Karpas-422 (cell line): Measurements from ENCODE around the gene CPLX4. TPM values are rescaled to one million over a fixed set of nuclear protein-coding genes. Genes with fewer than 3 reads are reported as not detected.

ENCODE experiments used
- DNase-seq: peaks from one replicate; pipeline ENCODE4 v3.0.0-alpha.2; 2015
- H2AFZ ChIP-seq: fragments of 200-600 bp; sonication (generic); 2 replicates; pipeline ENCODE4 v1.6.1; 2014; ENCODE audit warnings: antibody characterized with exemption, low read length, mixed read lengths
- H3K27ac ChIP-seq: fragments of 200-600 bp; sonication (generic); 2 replicates; pipeline ENCODE4 v1.5.1; 2014; ENCODE audit warnings: mild to moderate bottlenecking, low read length, moderate library complexity
- H3K27me3 ChIP-seq: fragments of 200-600 bp; sonication (generic); 2 replicates; pipeline ENCODE4 v1.6.1; 2014; ENCODE audit warnings: low read length, mixed read lengths
- H3K36me3 ChIP-seq: fragments of 200-600 bp; sonication (generic); 2 replicates; pipeline ENCODE4 v1.6.1; 2014; ENCODE audit warnings: low read length, mixed read lengths; ENCODE audit not compliant: insufficient read depth
- H3K4me1 ChIP-seq: fragments of 200-600 bp; sonication (generic); 2 replicates; pipeline ENCODE4 v1.6.1; 2014; ENCODE audit warnings: mild to moderate bottlenecking, low read length, mixed read lengths
- H3K4me2 ChIP-seq: fragments of 200-600 bp; sonication (generic); 2 replicates; pipeline ENCODE4 v1.6.1; 2014; ENCODE audit warnings: low read length, low read depth, mild to moderate bottlenecking; ENCODE audit not compliant: poor library complexity, severe bottlenecking
- H3K4me3 ChIP-seq: fragments of 200-600 bp; sonication (generic); 2 replicates; pipeline ENCODE4 v1.5.1; 2014; ENCODE audit warnings: mild to moderate bottlenecking, antibody characterized with exemption, low read length, mixed read lengths
- H3K79me2 ChIP-seq: fragments of 200-600 bp; sonication (generic); 2 replicates; pipeline ENCODE4 v1.6.1; 2014; ENCODE audit warnings: mild to moderate bottlenecking, low read length, mixed read lengths
- H3K9ac ChIP-seq: fragments of 200-600 bp; sonication (generic); 2 replicates; pipeline ENCODE4 v1.6.0; 2014; ENCODE audit warnings: low read length
- H3K9me2 ChIP-seq: fragments of 200-600 bp; sonication (generic), shearing (Covaris generic); replicated peaks from 2 replicates; pipeline ENCODE4 v1.6.0; 2014; ENCODE audit warnings: mild to moderate bottlenecking, low read length, moderate library complexity; ENCODE audit not compliant: insufficient read depth
- H3K9me3 ChIP-seq: fragments of 300-700, 200-600 bp; sonication (generic); 2 replicates; pipeline ENCODE4 v1.6.1; 2014; ENCODE audit warnings: low read length, mixed read lengths
- H4K20me1 ChIP-seq: fragments of 200-600 bp; sonication (generic); 2 replicates; pipeline ENCODE4 v1.6.1; 2014; ENCODE audit warnings: mild to moderate bottlenecking, antibody characterized with exemption, low read length, low read depth; ENCODE audit not compliant: insufficient read depth
- total RNA-seq: library from RNA; depleted of rRNA; stranded (reverse); fragments of >200 nt; shearing (Covaris generic); gene quantifications from 2 replicates; pipeline ENCODE4 v1.2.3, GENCODE V29; 2014; ENCODE audit warnings: low replicate concordance

Gene CPLX4
- total RNA-seq, 1 experiment from 2014 or later, result not detected

- no peak within 1 kb of the TSS for H3K9ac ChIP-seq
- no peaks in the 10 kb centered on the region for H3K36me3 ChIP-seq
- H3K9me2 ChIP-seq, result no peaks in the 10 kb centered on the region
- H2AFZ ChIP-seq, result no peak within 1 kb of the TSS
- no peak within 1 kb of the TSS for H3K4me3 ChIP-seq
- H3K4me2 ChIP-seq, result no peak within 1 kb of the TSS
- H3K27me3 ChIP-seq, result no peaks in the 10 kb centered on the region
- H3K4me1 ChIP-seq, result no peaks in the 10 kb centered on the region
- no peak for DNase-seq
- H3K9me3 ChIP-seq, result no peaks in the 10 kb centered on the region
- H4K20me1 ChIP-seq, result no peaks in the 10 kb centered on the region
- no peak within 1 kb of the TSS for H3K27ac ChIP-seq
- no peaks in the 10 kb centered on the region for H3K79me2 ChIP-seq
Measured at GRCh38 chr18:59272891-59273758, 45.3 kb downstream of the CPLX4 start, which contains the start of gene RAX. RAX (minus strand) TSS chr18:59273454; CDS start chr18:59273206, 248 bp downstream.

- no peak overlapping the region for H3K9ac ChIP-seq
- H4K20me1 ChIP-seq, result no peaks in the 10 kb centered on the region
- H2AFZ ChIP-seq, result no peak overlapping the region
- no peak overlapping the region for H3K4me2 ChIP-seq
- no peak for DNase-seq
- no peaks in the 10 kb centered on the region for H3K79me2 ChIP-seq
- no peak overlapping the region for H3K4me3 ChIP-seq
- no peaks in the 10 kb centered on the region for H3K4me1 ChIP-seq
- no peaks in the 10 kb centered on the region for H3K27me3 ChIP-seq
- no peak overlapping the region for H3K27ac ChIP-seq
- H3K9me2 ChIP-seq, result no peaks in the 10 kb centered on the region
- H3K9me3 ChIP-seq, result no peaks in the 10 kb centered on the region
- H3K36me3 ChIP-seq, result no peaks in the 10 kb centered on the region
Measured at GRCh38 chr18:59272221-59272888, 46.1 kb downstream of the CPLX4 start.

- H3K4me2 ChIP-seq, result no peak overlapping the region
Measured at GRCh38 chr18:59271606-59272220, 46.7 kb downstream of the CPLX4 start.

GRCh38 chr18:59270689-59271257 is 47.7 kb downstream of the CPLX4 start:
- Histone ChIP-seq H3K4me3 (no peak overlapping the region), H3K79me2 (no peaks in the 10 kb centered on the region), H3K27me3 (no peaks in the 10 kb centered on the region), H3K9ac (no peak overlapping the region), H3K36me3 (no peaks in the 10 kb centered on the region), H3K4me2 (no peak overlapping the region), H3K27ac (no peak overlapping the region), H3K9me2 (no peaks in the 10 kb centered on the region), H3K4me1 (no peaks in the 10 kb centered on the region), H4K20me1 (no peaks in the 10 kb centered on the region), H2AFZ (no peak overlapping the region), H3K9me3 (no peaks in the 10 kb centered on the region)
- DNase-seq, result no peak

More at GRCh38 chr18:59271606-59272220, 46.7 kb downstream of the CPLX4 start:
- Histone ChIP-seq H3K4me1 (no peaks in the 10 kb centered on the region), H4K20me1 (no peaks in the 10 kb centered on the region), H3K27ac (no peak overlapping the region), H3K36me3 (no peaks in the 10 kb centered on the region), H3K4me3 (no peak overlapping the region), H2AFZ (no peak overlapping the region), H3K9me2 (no peaks in the 10 kb centered on the region), H3K9me3 (no peaks in the 10 kb centered on the region), H3K79me2 (no peaks in the 10 kb centered on the region), H3K9ac (no peak overlapping the region), H3K27me3 (no peaks in the 10 kb centered on the region)
- no peak for DNase-seq

- Histone ChIP-seq H4K20me1 (no peaks in the 10 kb centered on the region), H3K27ac (no peak overlapping the region), H3K36me3 (no peaks in the 10 kb centered on the region), H3K27me3 (no peaks in the 10 kb centered on the region), H3K4me2 (no peak overlapping the region), H3K9ac (no peak overlapping the region), H3K9me2 (no peaks in the 10 kb centered on the region), H3K4me1 (no peaks in the 10 kb centered on the region), H3K79me2 (no peaks in the 10 kb centered on the region), H3K4me3 (no peak overlapping the region), H3K9me3 (no peaks in the 10 kb centered on the region), H2AFZ (no peak overlapping the region)
- no peak for DNase-seq
Measured at GRCh38 chr18:59269563-59270119, 48.8 kb downstream of the CPLX4 start.

- Histone ChIP-seq H2AFZ (no peak overlapping the region), H3K79me2 (no peaks in the 10 kb centered on the region), H3K27ac (no peak overlapping the region)
Measured at GRCh38 chr18:59268721-59269562, 49.5 kb downstream of the CPLX4 start.

GRCh38 chr18:59268127-59268720 is 50.2 kb downstream of the CPLX4 start:
- H3K9ac ChIP-seq, result no peak overlapping the region
- H3K4me1 ChIP-seq, result no peaks in the 10 kb centered on the region
- no peak overlapping the region for H2AFZ ChIP-seq
- H3K9me2 ChIP-seq, result no peaks in the 10 kb centered on the region
- no peaks in the 10 kb centered on the region for H3K27me3 ChIP-seq
- H3K4me2 ChIP-seq, result no peak overlapping the region
- no peaks in the 10 kb centered on the region for H3K36me3 ChIP-seq
- H3K27ac ChIP-seq, result no peak overlapping the region
- no peaks in the 10 kb centered on the region for H4K20me1 ChIP-seq
- no peaks in the 10 kb centered on the region for H3K9me3 ChIP-seq
- no peak overlapping the region for H3K4me3 ChIP-seq
- no peaks in the 10 kb centered on the region for H3K79me2 ChIP-seq
- no peak for DNase-seq

More at GRCh38 chr18:59268721-59269562, 49.5 kb downstream of the CPLX4 start:
- Histone ChIP-seq H3K4me2 (no peak overlapping the region), H3K27me3 (no peaks in the 10 kb centered on the region), H3K9me2 (no peaks in the 10 kb centered on the region), H3K9ac (no peak overlapping the region), H3K36me3 (no peaks in the 10 kb centered on the region), H3K9me3 (no peaks in the 10 kb centered on the region), H3K4me3 (no peak overlapping the region), H4K20me1 (no peaks in the 10 kb centered on the region), H3K4me1 (no peaks in the 10 kb centered on the region)
- DNase-seq, result no peak
